Tibial artery (tissue), 4 donors: ENCODE results near the gene THAP12.
A peak's percentile ranks its signal among the peaks of the same experiment; 100 is the strongest.

ENCODE experiments used
- DNase-seq, 2 donors: peaks; one replicate each; pipeline ENCODE4 v3.0.0-alpha.2; 2019
- H3K27ac ChIP-seq, 2 donors: fragments of 200-600 bp; sonication (generic) in 1 of 2; 1 replicate in 1 of 2; 2 replicates in 1 of 2; pipeline ENCODE4 v1.5.1; 2018 to 2019; ENCODE audit warnings: mild to moderate bottlenecking in 1 of 2
- H3K27me3 ChIP-seq, 2 donors: fragments of 200-600 bp; sonication (generic) in 1 of 2; one replicate each; pipeline versions ENCODE4 v1.5.1 to v1.6.0; 2016 to 2019
- H3K36me3 ChIP-seq, 3 donors: fragments of 200-600 bp; sonication (generic) in 2 of 3; one replicate each; pipeline ENCODE4 v1.5.1; 2016 to 2019; ENCODE audit warnings: mild to moderate bottlenecking in 2 of 3
- H3K4me1 ChIP-seq, 4 donors: fragments of 200-600 bp; sonication (generic) in 2 of 4; 1 replicate in 3 of 4; 2 replicates in 1 of 4; pipeline ENCODE4 v1.5.1; 2016 to 2019
- H3K4me3 ChIP-seq, 2 donors: fragments of 200-600 bp; sonication (generic) in 1 of 2; 1 replicate in 1 of 2; 2 replicates in 1 of 2; pipeline ENCODE4 v1.5.1; 2018 to 2019; ENCODE audit warnings: mild to moderate bottlenecking in 2 of 2
- H3K9me3 ChIP-seq, 3 donors: fragments of 200-600 bp; sonication (generic) in 1 of 3; one replicate each; pipeline ENCODE4 v1.5.1; 2016 to 2019
- intact Hi-C: fragments of 100-400 bp; cut with DNase I; formaldehyde crosslinking; loops from one replicate; pipeline ENCODE4 v1.15.0; 2023; ENCODE audit warnings: low total_unique reads
- TF ChIP-seq, protein P1 (sequence below), 2 experiments: fragments of 200-600 bp in 1 of 2; fragments of 450-650 bp in 1 of 2; IDR thresholded peaks; one replicate each; pipeline ENCODE4 v1.5.1; 2017 to 2019; ENCODE audit warnings: antibody characterized with exemption in 2 of 2, mild to moderate bottlenecking in 1 of 2, moderate library complexity in 1 of 2

THAP12 gene

GRCh38 chr11:76362716-76363115 is 18.2 kb downstream of the THAP12 start:
- H3K27me3 ChIP-seq, result no peaks in the 10 kb centered on the region
- TF ChIP-seq, protein P1, sequence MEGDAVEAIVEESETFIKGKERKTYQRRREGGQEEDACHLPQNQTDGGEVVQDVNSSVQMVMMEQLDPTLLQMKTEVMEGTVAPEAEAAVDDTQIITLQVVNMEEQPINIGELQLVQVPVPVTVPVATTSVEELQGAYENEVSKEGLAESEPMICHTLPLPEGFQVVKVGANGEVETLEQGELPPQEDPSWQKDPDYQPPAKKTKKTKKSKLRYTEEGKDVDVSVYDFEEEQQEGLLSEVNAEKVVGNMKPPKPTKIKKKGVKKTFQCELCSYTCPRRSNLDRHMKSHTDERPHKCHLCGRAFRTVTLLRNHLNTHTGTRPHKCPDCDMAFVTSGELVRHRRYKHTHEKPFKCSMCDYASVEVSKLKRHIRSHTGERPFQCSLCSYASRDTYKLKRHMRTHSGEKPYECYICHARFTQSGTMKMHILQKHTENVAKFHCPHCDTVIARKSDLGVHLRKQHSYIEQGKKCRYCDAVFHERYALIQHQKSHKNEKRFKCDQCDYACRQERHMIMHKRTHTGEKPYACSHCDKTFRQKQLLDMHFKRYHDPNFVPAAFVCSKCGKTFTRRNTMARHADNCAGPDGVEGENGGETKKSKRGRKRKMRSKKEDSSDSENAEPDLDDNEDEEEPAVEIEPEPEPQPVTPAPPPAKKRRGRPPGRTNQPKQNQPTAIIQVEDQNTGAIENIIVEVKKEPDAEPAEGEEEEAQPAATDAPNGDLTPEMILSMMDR (IDR thresholded peaks at IDR 0.05), result no peak
- DNase-seq, result no peak
- peaks cover 0 to 8% (median 0%) of the 10 kb centered on the region in 3 donors for H3K36me3 ChIP-seq
- peaks cover 0 to 41% (median 8%) of the 10 kb centered on the region in 4 donors for H3K4me1 ChIP-seq
- no peak overlapping the region for H3K4me3 ChIP-seq
- intact Hi-C loops, result no loop called here
- peak overlapping the region; percentile 45 to 67 for H3K27ac ChIP-seq
- H3K9me3 ChIP-seq, result no peaks in the 10 kb centered on the region

GRCh38 chr11:76361776-76362175 is 19.2 kb downstream of the THAP12 start:
- Histone ChIP-seq H3K27ac (peak overlapping the region; percentile 45 to 67), H3K4me3 (no peak overlapping the region), H3K36me3 (peaks cover 0 to 8% (median 4%) of the 10 kb centered on the region in 3 donors), H3K9me3 (no peaks in the 10 kb centered on the region), H3K4me1 (peaks cover 0 to 34% (median 3%) of the 10 kb centered on the region in 4 donors), H3K27me3 (no peaks in the 10 kb centered on the region)
- TF ChIP-seq, protein P1 (IDR thresholded peaks at IDR 0.05), result no peak
- DNase-seq, result no peak
- intact Hi-C loops, result no loop called here

DNA sequence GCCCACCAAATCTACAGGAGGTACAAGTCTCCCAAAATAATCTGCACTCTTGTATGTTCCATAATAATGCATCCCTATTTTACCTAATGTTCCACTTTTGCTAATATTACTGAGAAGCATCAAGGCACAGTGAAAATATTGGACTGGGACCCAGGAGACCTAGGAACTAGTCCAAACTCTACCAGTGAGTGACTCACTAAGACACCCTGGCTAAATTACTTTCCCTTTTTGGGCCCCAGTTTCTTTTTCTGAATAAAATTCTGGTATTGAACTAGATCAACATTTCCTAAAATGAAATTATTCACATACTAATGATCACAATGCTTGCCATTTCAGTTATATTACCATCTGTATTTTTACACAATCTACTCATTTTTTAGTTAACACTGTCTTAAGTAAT is 19.6 kb downstream of the THAP12 start:
- H3K36me3 ChIP-seq, result peaks cover 0 to 8% (median 8%) of the 10 kb centered on the region in 3 donors
- intact Hi-C loops, result no loop called here

GRCh38 chr11:76355172-76355571 is 25.8 kb downstream of the THAP12 start:
- Histone ChIP-seq H3K36me3 (peaks cover 17 to 54% (median 52%) of the 10 kb centered on the region in 3 donors), H3K9me3 (no peaks in the 10 kb centered on the region), H3K27ac (no peak overlapping the region), H3K4me3 (no peak overlapping the region), H3K4me1 (no peaks in the 10 kb centered on the region), H3K27me3 (no peaks in the 10 kb centered on the region)
- no peak for DNase-seq
- intact Hi-C loops, result no loop called here
- TF ChIP-seq, protein P1 (IDR thresholded peaks at IDR 0.05), result no peak

More for the DNA sequence above, 19.6 kb downstream of the THAP12 start:
- H3K27me3 ChIP-seq, result no peaks in the 10 kb centered on the region
- H3K9me3 ChIP-seq, result no peaks in the 10 kb centered on the region
- no peak overlapping the region for H3K4me3 ChIP-seq
- TF ChIP-seq, protein P1 (IDR thresholded peaks at IDR 0.05), result no peak
- no peak for DNase-seq
- H3K4me1 ChIP-seq, result peaks cover 0 to 30% (median 2%) of the 10 kb centered on the region in 4 donors
- H3K27ac ChIP-seq, result peak overlapping the region; percentile 45 to 67

DNA sequence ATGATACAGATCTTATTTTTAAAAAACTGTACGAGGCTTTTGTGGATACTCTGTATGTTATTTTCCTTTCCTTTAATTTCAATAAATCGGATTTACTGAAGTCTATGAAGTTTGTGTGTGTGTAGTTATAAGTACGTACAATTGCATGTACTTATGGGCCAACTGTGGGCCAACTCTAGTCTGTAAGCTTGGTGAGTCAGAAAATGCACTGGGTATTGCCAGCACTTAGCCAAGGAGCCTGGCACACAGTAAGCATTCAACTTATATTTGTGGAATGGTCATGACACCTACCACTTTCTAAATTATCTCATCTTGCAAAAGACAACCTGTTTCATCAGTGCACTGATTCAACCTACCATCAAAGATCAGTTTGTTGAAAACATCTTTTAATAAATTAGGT is 32.6 kb downstream of the THAP12 start:
- no peak for DNase-seq
- Histone ChIP-seq H3K9me3 (no peaks in the 10 kb centered on the region), H3K4me3 (no peak overlapping the region), H3K4me1 (no peaks in the 10 kb centered on the region), H3K27ac (no peak overlapping the region), H3K36me3 (peaks cover 7 to 27% (median 25%) of the 10 kb centered on the region in 3 donors), H3K27me3 (no peaks in the 10 kb centered on the region)
- TF ChIP-seq, protein P1 (IDR thresholded peaks at IDR 0.05), result no peak
- intact Hi-C loops, result no loop called here

DNA sequence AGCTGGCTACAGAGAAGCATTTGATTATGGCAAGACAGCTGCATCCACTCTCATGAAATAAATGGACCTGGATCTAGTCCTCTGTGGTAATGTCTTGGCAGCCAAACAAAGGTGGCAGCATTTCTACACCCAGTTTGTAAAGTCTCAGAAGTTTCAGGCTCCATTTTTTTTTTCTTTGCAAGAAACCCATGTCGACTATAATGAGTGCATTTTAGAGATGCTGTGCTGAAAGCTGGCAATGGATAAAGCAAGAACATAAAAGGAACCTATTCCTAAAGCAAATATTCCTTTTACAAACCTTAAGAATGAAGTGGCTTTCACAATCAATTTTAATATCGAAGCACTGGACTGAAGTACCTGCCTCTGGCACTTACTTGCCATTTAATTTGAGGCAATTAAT is 33.5 kb downstream of the THAP12 start:
- Histone ChIP-seq H3K4me1 (no peaks in the 10 kb centered on the region), H3K9me3 (no peaks in the 10 kb centered on the region), H3K36me3 (peaks cover 7 to 18% (median 16%) of the 10 kb centered on the region in 3 donors), H3K4me3 (no peak overlapping the region), H3K27ac (no peak overlapping the region), H3K27me3 (no peaks in the 10 kb centered on the region)
- TF ChIP-seq, protein P1 (IDR thresholded peaks at IDR 0.05), result no peak
- intact Hi-C loops, result no loop called here
- DNase-seq, result no peak
